ENCODE data around the gene EFNA5.

The EFNA5 gene

GRCh38 chr5:107672211-107673038 lies 1.7 kb upstream of the EFNA5 start:
- no peak for DNase-seq (ENCODE audit: low read depth)

- DNase-seq (ENCODE audit: low read depth) = no peak
These were observed 1.0 kb upstream of the EFNA5 start for GRCh38 chr5:107671742-107672210.

GRCh38 chr5:107670087-107670931 lies 428 bp downstream of the EFNA5 start:
- DNase-seq (ENCODE audit: low read depth) = no peak

GRCh38 chr5:107669096-107670031 lies 1.4 kb downstream of the EFNA5 start:
- no peak for DNase-seq (ENCODE audit: low read depth)

- DNase-seq (ENCODE audit: low read depth) = no peak
These were observed 2.3 kb downstream of the EFNA5 start for GRCh38 chr5:107668154-107669095.

- DNase-seq (ENCODE audit: low read depth) = no peak
These were observed 4.6 kb downstream of the EFNA5 start for GRCh38 chr5:107666051-107666655.

- no peak for DNase-seq (ENCODE audit: low read depth)
These were observed 5.6 kb downstream of the EFNA5 start for GRCh38 chr5:107665036-107665570.

GRCh38 chr5:107663697-107664096 lies 7.0 kb downstream of the EFNA5 start:
- DNase-seq (ENCODE audit: low read depth) = no peak

GRCh38 chr5:107661650-107662044 lies 9.1 kb downstream of the EFNA5 start:
- DNase-seq (ENCODE audit: low read depth) = no peak

GRCh38 chr5:107661038-107661649 lies 9.6 kb downstream of the EFNA5 start:
- no peak for DNase-seq (ENCODE audit: low read depth)

- no peak for DNase-seq (ENCODE audit: low read depth)
These were observed 12.2 kb downstream of the EFNA5 start for GRCh38 chr5:107658528-107658927.

- no peak for DNase-seq (ENCODE audit: low read depth)
These were observed 14.9 kb downstream of the EFNA5 start for GRCh38 chr5:107655831-107656230.

- DNase-seq (ENCODE audit: low read depth) = no peak
These were observed 15.9 kb downstream of the EFNA5 start for GRCh38 chr5:107654827-107655226.

GRCh38 chr5:107653685-107654084 lies 17.1 kb downstream of the EFNA5 start:
- DNase-seq (ENCODE audit: low read depth) = no peak

GRCh38 chr5:107652839-107653607 lies 17.7 kb downstream of the EFNA5 start:
- no peak for DNase-seq (ENCODE audit: low read depth)

GRCh38 chr5:107652408-107652807 lies 18.3 kb downstream of the EFNA5 start:
- DNase-seq (ENCODE audit: low read depth) = no peak

GRCh38 chr5:107651325-107651724 lies 19.4 kb downstream of the EFNA5 start:
- no peak for DNase-seq (ENCODE audit: low read depth)

GRCh38 chr5:107646418-107646817 lies 24.3 kb downstream of the EFNA5 start:
- no peak for DNase-seq (ENCODE audit: low read depth)

- DNase-seq (ENCODE audit: low read depth) = no peak
These were observed 30.2 kb downstream of the EFNA5 start for GRCh38 chr5:107640568-107640967.
